Cardiac septum (tissue), 1 donor: ENCODE results near the gene SFXN4. TPM values are rescaled to one million over a fixed set of nuclear protein-coding genes. Genes with fewer than 3 reads are reported as not detected.
A peak's percentile ranks its signal among the peaks of the same experiment; 100 is the strongest.
"Not testable (repeated sequence)": the region's sequence is repeated elsewhere in the genome, so short reads cannot be mapped to it uniquely, and the experiment has no call there.

Experiments
- DNase-seq: peaks from one replicate; pipeline ENCODE4 v3.0.0-alpha.2; 2020; ENCODE audit warnings: low spot score
- intact Hi-C: fragments of 100-400 bp; cut with DNase I; formaldehyde crosslinking; loops from one replicate; pipeline ENCODE4 v1.14.0; 2022
- total RNA-seq: library from RNA; stranded (reverse); fragmentation: NEBNext Ultra II Directional; extraction: Animal tissue kit (Norgen Biotek cat#: 25700); gene quantifications from one replicate; pipeline ENCODE4 v1.2.1, GENCODE V29; 2021
- donor health status: DM: no; HTN: no; CAD: no.

SFXN4 gene
- total RNA-seq, 1 donor from 2014 or later, result 44.0 TPM

DNA sequence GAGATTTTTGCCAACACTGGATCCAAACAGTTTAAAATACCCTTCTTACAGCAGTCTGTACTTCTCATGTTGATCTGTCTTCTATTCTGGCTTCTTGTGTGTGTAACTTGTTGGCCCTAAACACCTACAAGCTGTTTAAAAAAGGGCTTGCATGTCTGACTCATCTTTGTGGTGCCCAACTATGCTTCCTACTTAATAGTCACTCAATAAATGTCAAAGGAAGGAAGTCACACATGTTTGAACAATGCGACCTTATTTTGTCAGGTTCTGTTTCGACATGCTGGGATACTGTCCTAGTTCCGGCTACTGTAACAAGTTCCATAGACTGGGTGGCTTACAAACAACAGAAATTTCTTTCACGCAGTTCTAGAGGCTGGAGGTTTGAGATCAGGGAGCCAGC lies 32.4 kb upstream of the SFXN4 start:
- DNase-seq, result no peak

DNA sequence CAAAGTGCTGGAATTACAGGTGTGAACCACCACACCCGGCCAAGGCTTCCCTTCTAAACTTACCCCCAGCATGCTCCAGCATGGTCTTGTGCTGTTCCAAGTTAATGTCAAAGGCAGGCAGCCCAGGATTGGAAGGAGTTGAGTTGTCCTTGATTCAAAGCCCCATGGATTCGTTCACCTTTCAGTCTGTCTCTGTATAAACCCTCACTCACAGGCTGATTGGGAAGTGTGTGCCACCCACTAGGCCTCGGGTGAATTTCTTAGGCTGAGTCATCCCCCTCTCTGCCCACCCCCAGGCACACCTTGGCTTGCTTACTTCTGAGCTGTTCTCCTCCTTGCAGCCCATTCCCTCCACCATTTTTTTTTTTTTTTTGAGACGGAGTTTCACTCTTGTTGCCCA lies 26.4 kb upstream of the SFXN4 start:
- intact Hi-C loops, result no loop called here
- DNase-seq, result no peak

More for the DNA sequence above, 32.4 kb upstream of the SFXN4 start:
- intact Hi-C loops, result loop anchor here (2.0 to 5.0 kb wide), 2 partner anchors 291 to 344 kb away; partner anchors contain the start of gene RGS10

DNA sequence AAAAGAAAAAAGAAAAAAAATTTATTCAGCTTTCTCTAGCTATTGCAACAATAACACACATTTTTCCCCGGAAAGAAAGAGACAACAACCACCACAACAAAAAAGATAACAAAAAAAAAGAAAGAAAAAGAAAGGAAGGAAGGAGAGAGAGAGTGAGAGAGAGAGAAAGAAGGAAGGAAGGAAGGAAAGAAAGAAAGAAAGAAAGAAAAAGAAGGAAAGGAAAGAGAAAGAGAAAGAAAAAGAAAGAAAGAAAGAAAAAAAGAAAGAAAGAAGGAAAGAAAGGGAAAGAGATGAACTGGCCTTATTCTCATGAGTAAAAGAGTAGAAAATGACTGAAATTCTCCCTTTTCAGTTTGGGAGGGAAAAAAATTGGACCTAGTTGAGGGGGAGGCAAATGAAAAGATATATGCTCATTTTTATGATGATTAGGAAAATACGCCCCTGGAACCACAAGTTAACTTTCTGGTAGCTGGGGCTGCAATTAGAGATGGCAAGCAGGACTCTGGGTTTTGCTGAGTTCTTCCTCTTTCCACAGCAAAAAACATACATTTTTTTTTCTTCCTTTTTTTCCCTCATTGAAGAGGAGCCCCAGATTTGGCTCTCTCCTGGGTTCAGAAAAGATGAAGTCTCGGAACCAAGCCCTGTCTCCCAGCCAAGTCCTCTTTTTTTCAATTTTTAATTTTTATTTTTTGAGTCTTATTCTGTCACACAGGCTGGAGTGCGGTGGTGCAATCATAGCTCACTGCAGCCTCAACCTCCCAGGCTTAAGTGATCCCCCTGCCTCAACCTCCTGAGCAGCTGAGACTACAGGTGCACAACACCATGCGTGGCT lies 25.7 kb upstream of the SFXN4 start:
- no peak for DNase-seq
- intact Hi-C loops, result no loop called here

DNA sequence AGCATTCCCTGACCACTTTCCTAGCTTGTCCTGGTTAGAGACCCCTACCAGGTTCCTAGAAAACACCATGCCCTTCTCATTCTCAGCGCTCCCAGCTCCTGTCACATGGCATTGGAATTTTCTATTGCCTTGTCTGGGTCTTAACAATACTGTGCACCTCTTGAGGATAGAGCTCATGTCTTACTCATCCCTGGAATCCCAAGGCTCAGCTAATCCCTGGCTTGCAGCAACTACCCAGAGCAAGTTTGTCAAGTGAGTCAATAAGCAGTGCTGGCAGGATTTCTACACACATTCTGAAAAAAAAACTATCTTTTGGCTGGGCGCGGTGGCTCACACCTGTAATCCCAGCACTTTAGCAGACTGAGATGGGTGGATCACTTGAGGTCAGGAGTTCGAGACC lies 24.8 kb upstream of the SFXN4 start:
- DNase-seq, result no peak
- intact Hi-C loops, result no loop called here

DNA sequence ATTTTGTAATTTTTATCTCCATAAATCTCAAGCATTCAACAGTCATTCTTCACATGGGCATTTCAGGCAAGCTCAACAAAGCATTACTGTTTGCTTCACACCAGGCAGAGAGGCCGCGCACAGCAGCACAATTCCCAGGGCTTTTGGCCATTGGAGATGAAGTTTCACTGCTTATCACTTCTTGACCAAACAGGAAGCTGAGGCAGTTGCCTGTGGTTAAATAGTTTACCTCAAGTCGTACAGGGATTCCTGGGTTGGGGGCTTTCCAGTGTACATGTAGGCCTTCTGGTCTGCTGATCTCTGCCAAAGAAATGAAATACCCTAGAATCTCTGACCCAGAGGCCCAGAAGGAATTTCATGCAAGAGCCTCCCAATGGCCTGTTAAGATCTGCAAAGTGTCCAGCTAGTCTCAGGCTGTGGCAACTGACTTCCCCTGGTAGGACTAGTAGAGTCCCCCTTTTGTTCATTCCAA lies 24.3 kb upstream of the SFXN4 start:
- DNase-seq, result no peak
- intact Hi-C loops, result no loop called here

DNA sequence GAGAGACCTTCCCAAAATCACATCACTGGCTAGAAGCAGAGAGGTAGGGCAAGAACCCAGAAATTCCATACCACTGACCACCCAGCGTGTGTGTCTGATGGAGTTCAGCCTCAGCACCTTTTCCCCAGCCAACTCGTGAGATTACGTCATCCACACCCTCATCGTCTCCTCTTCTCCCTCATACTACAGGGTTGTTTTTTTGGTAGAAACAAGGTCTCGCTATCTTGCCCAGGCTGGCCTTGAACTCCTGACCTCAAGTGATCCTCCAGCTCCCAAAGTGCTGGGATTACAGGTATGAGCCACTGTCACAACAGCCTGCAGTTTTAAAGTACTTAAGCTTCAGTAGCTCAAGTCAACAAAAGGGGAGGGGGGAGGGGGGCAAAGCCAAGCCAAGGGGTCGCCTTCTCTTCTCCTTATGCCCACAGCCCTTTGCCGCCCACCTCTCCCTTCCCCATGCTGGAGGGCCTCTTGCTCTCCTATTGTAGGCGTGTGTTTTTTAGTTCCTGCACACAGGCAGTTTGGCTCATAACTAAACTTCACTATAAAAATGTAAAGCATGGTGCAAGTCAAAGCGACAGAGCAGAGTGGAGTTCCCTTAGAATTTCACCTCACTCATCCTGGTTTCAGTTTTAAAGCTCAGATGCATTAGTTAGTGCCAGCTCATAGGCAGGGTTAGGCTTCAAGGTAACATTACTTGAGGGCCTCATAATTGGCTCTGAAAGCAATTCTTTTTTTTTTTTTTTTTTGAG lies 18.3 kb upstream of the SFXN4 start:
- DNase-seq, result no peak
- intact Hi-C loops, result no loop called here

DNA sequence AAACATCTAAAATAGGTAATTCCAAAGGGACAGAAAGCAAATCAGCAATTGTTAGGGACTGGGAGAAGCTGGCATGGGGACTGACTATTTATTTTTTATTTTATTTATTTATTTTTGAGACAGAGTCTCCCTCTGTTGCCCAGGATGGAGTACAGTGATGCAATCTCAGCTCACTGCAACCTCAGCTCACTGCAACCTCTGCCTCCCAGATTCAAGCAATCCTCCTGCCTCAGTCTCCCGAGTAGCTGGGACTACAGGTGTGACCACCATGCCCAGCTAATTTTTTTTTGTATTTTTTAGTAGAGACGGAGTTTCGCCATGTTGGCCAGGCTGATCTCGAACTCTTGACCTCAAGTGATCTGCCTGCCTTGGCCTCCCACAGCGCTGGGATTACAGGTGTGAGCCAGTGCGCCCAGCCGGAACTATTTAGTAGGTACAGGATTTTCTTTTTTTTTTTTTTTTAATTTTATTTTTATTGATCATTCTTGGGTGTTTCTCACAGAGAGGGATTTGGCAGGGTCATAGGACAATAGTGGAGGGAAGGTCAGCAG lies 15.4 kb upstream of the SFXN4 start:
- DNase-seq, intact Hi-C loops: not testable (repeated sequence)

DNA sequence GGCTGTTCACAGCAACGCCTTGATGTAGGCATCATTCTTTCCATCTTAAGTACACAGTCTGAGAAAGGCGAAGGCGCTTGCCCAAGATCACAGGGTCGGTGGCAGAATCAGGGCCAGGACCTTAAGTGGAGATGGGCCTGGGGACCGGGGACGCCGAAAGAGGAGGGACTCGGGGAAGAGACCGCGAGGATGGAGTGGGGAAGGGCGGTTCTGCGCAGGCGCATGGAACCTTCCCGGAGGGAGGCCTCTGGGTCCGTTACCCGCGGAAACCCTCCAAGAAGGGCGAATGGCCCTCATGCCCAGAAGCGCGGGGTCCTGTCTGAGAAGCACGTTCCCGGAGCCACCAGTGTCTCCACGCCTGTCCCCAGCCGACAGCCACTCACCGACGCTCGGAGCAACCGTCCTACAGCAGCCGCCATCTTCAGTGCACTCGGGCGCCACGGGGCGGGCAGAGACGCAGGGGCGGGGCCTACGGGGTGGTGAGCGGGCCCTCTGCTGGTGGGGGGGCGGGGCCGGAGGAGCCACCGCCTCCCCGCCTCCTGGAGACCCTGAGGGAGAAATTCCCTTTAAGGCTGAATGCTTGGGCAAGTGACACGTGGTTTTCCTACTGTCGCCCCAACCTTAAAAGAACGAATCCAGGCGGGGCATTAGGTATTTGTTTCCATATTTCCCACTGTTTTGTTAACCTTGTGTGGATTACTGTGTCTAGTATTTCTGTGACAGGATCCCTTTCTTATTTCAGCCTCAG lies 13.0 kb upstream of the SFXN4 start, which contains the start of gene PRDX3:
TSS of gene PRDX3 (minus strand) at position 441 of the 748 bp plus-strand sequence. CDS start at position 419, 22 bp downstream.
- intact Hi-C loops, result loop anchor here (2.0 kb wide), 1 partner anchor 14 kb away; the partner anchor contains the start of gene SFXN4
- DNase-seq, result peak; percentile 96

DNA sequence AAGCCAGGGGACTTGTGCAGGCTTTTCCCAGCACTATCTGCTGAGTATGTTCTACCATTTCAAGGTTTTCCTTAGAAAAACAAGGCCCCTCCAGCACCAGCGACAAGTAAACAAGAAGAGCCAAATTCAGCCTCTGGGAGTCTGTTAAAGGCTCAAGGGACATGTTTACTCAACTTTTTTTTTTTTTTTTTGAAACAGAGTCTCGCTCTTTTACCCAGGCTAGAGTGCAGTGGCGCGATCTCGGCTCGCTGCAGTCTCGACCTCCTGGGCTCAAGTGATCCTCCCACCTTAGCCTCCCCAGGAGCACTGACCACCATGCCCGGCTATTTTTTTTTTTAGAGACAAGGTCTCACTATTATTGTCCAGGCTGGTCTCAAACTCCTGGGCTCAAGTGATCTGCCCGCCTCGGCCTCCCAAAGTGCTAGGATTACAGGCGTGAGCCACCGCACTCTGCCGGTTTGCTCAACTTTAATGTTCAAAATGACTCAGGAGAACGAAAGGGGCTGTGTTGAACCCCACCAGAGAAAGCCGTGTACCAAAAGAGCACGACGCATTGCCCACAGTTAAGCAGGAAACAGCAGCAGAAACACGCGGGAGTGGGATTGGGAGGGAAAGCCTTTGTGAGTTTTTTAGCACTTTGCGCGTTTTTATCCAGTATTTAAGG lies 12.3 kb upstream of the SFXN4 start:
- DNase-seq, result no peak
- intact Hi-C loops, result loop anchor here (2.0 kb wide), 1 partner anchor 13 kb away; the partner anchor contains the start of gene SFXN4

DNA sequence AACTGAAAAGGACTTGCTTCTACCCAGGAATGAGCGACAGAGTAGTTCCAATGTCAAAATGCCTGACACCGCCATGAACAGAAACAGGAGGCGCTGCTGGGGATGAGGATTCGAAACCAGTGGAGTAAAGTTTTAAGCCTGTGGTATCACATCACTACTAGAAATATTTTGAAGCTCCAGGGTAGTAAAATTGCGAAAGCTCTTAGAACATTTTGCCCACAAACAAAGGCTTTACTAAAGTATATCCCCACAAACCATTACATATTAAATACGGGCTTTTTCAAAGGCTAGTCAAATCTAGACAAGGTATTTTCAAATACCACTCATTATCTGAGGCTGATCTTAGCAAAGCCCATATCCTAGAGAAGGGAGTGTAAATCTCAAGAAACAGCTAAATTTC lies 10.7 kb upstream of the SFXN4 start:
- intact Hi-C loops, result no loop called here
- no peak for DNase-seq

DNA sequence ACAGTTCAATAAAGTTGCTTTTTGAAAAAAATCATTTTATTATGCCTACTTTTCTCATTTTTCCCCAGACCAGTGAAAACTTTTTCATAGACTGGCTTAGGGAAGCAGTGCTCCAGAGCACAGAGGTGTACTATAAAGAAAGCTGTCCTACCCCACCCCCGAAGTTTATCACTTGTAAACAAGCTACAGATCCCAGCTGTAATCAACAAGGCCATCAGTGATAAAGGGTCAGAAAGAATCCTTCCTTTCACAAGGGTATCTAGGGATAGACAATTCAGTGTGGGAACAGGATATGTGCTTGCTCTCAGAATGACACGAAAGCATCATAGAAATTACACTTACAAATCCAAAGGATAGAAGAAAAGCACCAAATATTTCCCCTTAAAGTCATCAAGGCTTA lies 8.6 kb upstream of the SFXN4 start:
- intact Hi-C loops, result no loop called here
- DNase-seq, result no peak

DNA sequence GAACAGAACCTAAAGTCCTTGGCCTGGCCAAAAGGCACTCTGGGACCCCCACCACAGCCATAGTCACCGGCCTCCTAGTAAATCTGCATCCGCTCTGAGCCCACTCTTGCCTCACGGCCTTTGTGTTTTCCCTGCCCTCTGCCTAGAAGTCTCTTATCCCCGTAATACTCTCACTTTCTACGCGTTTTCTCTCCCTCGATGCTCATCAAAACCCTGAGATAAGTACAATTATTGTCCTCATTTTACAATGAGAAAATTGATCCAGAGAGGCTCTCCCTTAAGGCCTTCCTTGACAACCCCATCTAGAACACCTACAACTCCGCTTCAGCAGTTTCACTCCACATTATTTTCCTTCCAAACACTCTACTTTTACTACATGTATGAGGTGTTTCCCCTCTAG lies 1.5 kb upstream of the SFXN4 start:
- DNase-seq, result no peak
- intact Hi-C loops, result no loop called here

DNA sequence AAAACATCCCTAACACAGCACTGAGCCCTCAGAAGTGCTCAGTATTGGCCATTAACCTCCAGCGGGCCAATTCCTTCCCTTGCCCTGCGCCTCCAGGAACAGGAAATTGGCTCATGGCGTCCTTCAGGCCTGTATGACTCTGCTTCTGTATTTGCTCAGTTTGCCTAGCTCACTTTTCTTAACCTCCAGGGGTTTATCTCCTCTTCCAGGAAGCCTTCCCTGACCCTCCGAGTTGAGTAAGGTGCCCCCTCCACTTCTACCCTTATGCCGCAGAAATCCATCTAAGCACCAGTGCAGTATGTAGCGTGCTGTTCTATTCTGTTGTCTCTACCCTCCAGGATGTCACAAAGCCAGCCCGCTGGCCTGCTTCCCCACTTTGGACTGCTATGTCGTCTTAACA lies 1.1 kb upstream of the SFXN4 start:
- intact Hi-C loops, result no loop called here
- DNase-seq, result no peak

DNA sequence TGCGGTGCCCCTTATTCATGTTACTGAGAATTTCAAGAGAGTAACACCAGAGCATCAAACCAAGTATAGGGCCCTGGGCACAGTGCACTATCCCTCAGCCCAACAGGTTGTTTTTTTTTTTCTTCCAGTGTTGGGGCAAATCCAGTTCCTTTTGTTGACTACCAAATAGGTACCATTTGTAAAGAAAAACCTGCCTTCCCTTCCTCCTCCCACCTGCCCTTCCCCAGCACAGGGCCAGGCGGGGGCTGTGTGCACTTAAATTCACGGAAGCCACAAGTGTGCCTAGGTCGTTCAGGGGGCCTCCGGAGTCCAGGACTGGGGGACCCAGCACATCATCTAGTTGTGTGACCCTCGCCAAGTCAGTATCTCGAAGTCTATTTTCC lies 595 bp upstream of the SFXN4 start:
- intact Hi-C loops, result no loop called here
- no peak for DNase-seq

DNA sequence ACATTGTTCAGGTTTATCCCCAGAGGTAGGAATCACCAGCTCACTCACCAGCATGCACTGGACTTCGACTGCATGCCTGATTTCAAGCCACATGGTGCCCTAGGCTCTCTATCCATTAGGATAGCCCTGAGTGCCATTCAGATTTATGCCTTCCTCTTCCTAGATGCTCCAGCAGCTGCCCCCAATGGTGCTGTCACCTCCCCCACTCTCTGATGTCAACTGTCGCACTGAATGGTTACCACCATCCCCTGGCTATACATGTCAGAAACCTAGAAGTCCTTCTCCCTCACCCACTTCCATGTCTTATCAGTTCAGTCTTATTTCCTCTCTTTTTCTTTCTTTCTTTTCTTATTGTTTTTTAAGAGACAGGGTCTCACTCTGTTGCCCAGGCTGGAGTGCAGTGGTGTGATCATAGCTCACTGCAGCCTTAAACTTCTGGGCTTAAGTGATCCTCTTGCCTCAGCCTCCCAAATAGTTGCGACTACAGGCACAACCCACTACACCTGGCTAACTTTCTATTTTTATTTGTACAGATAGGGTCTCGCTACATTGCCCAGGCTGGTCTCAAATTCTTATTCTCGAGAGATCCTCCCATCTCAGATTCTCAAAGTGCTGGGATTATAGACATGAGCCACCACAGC lies 2.9 kb downstream of the SFXN4 start:
- DNase-seq, result no peak
- intact Hi-C loops, result no loop called here

DNA sequence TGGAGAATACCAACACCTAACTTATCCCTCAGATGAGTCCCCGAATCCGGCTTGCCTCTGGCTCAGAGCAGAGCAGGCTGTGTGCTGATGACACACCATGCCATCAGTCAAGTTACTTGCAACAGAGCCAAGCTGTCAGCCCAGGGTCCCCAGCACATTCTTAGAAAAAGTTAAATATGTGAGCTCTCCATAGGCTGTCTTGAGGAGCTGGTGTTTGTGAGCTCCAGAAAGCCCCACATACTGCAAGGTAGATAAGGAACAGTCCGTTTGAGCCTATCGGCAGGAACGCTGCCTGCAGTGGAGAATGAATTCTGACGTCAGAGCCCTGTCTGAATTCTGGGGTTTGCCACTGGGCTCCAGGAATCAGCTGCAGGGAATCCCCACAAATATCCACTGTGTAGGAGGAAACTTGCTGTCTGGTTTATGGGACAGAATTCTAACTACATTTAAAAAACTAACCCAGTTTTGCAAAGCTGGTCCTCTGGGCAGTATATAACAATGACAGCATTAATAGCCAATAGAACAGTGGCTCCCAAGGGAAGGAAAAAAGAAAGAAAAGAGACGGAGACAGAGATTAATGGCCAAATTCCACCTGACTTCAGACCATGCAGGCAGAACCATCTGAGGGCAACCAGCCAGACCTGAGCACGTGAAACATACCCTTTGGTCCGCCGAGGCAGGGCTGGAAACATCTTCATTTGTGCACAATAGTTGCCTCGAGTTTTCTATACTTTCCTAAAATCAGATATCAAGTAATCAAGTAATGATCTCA lies 3.6 kb downstream of the SFXN4 start:
- no peak for DNase-seq
- intact Hi-C loops, result no loop called here

DNA sequence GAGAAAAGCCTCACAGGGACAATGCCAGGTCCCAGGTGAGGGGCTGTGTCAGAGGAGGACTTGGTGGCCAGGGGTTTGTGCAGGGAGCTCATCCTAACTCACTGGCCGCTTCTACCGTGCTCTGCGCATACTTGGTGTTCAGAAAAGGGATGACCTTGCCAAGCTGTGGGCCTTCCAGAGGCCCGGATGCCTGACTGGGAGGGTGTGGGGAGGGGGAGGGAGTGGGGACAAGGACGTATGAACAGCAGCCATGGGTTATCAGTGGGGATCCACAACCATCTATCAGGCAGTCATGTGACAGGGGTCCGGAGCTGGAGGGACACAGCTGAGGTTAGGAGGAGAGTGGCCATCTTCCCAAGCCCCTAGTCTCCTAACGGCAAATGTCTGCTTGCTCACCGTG lies 6.2 kb downstream of the SFXN4 start:
- peak; percentile 67 for DNase-seq
- intact Hi-C loops, result no loop called here

DNA sequence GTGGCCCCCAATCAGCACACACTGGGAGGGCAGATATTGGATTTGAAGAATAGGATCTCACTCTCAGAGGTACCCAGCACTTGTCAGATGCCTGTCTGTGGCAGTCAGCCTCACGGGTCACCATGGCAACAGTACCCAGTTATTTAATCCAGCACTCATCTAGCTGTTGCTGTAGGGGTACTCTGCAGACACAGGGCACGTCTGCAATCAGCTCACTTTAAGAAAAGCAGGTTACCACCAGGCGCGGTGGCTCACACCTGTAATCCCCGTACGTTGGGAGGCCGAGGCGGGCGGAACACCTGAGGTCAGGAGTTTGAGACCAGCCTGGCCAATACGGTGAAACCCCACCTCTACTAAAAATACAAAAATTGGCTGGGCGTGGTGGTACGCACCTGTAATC lies 11.9 kb downstream of the SFXN4 start:
- no peak for DNase-seq
- intact Hi-C loops, result no loop called here
